Measurements from ENCODE around the gene RC3H2.

RC3H2 gene

GRCh38 chr9:122832194-122832593 is 73.0 kb downstream of the RC3H2 start:
- TF ChIP-seq FOXP2 (optimal IDR thresholded peaks at IDR 0.05; ENCODE audit: borderline replicate concordance, extremely low read depth, extremely low read length, insufficient read depth) (no peak), POLR2AphosphoS5 (IDR thresholded peaks at IDR 0.05; ENCODE audit: low read depth, low read length) (no peak), SIN3A (IDR thresholded peaks at IDR 0.05; ENCODE audit: borderline replicate concordance, insufficient read depth, low read length) (no peak), TAF1 (IDR thresholded peaks at IDR 0.05; ENCODE audit: borderline replicate concordance, insufficient read depth, low read length) (no peak), REST (IDR thresholded peaks at IDR 0.05; ENCODE audit: insufficient read depth in 1 of 2, low read depth in 2 of 2, low read length in 2 of 2) (no peak)

GRCh38 chr9:122827761-122828093 is 77.4 kb downstream of the RC3H2 start:
- no peak for TF ChIP-seq POLR2AphosphoS5 (IDR thresholded peaks at IDR 0.05; ENCODE audit: low read depth, low read length)
- TF ChIP-seq FOXP2 (optimal IDR thresholded peaks at IDR 0.05; ENCODE audit: borderline replicate concordance, extremely low read depth, extremely low read length, insufficient read depth) = no peak
- TF ChIP-seq REST (IDR thresholded peaks at IDR 0.05; ENCODE audit: insufficient read depth in 1 of 2, low read depth in 2 of 2, low read length in 2 of 2) = no peak
- TF ChIP-seq SIN3A (IDR thresholded peaks at IDR 0.05; ENCODE audit: borderline replicate concordance, insufficient read depth, low read length) = no peak
- TF ChIP-seq TAF1 (IDR thresholded peaks at IDR 0.05; ENCODE audit: borderline replicate concordance, insufficient read depth, low read length) = no peak

GRCh38 chr9:122822938-122823337 is 82.2 kb downstream of the RC3H2 start:
- TF ChIP-seq SIN3A (IDR thresholded peaks at IDR 0.05; ENCODE audit: borderline replicate concordance, insufficient read depth, low read length) (no peak), POLR2AphosphoS5 (IDR thresholded peaks at IDR 0.05; ENCODE audit: low read depth, low read length) (no peak), REST (IDR thresholded peaks at IDR 0.05; ENCODE audit: insufficient read depth in 1 of 2, low read depth in 2 of 2, low read length in 2 of 2) (no peak), FOXP2 (optimal IDR thresholded peaks at IDR 0.05; ENCODE audit: borderline replicate concordance, extremely low read depth, extremely low read length, insufficient read depth) (no peak), TAF1 (IDR thresholded peaks at IDR 0.05; ENCODE audit: borderline replicate concordance, insufficient read depth, low read length) (no peak)

- TF ChIP-seq POLR2AphosphoS5 (IDR thresholded peaks at IDR 0.05; ENCODE audit: low read depth, low read length) = no peak
- TF ChIP-seq SIN3A (IDR thresholded peaks at IDR 0.05; ENCODE audit: borderline replicate concordance, insufficient read depth, low read length) = no peak
- TF ChIP-seq TAF1 (IDR thresholded peaks at IDR 0.05; ENCODE audit: borderline replicate concordance, insufficient read depth, low read length) = no peak
- no peak for TF ChIP-seq FOXP2 (optimal IDR thresholded peaks at IDR 0.05; ENCODE audit: borderline replicate concordance, extremely low read depth, extremely low read length, insufficient read depth)
- TF ChIP-seq REST (IDR thresholded peaks at IDR 0.05; ENCODE audit: insufficient read depth in 1 of 2, low read depth in 2 of 2, low read length in 2 of 2) = no peak
Observed at GRCh38 chr9:122822056-122822455, 83.1 kb downstream of the RC3H2 start.
